ENCODE results near the gene ENPP3. TPM values are rescaled to one million over a fixed set of nuclear protein-coding genes. Genes with fewer than 3 reads are reported as not detected.

Gene ENPP3
- total and polyA plus RNA-seq, 4 donors, result 0.26 to 1.7 (median 0.71) TPM

GRCh38 chr6:131613296-131613925 lies 23.7 kb upstream of the ENPP3 start:
- no peaks in the 10 kb centered on the region for H3K9me3 ChIP-seq (ENCODE audit: control insufficient read depth, low read length)
- no peak for DNase-seq
- H3K36me3 ChIP-seq (ENCODE audit: control insufficient read depth in 1 of 2, insufficient read depth in 2 of 2, low read length in 1 of 2), result peaks cover 0 to 9% of the 10 kb centered on the region in 2 donors
- 84 to 91% methylated on average over 5 of the region's 5 CpGs for WGBS, 2 donors
- no peaks in the 10 kb centered on the region for H3K4me1 ChIP-seq (ENCODE audit: control insufficient read depth in 1 of 2, insufficient read depth in 2 of 2, low read length in 2 of 2)
- no peak overlapping the region for H3K27ac ChIP-seq (ENCODE audit: low read depth in 1 of 2, low read length in 2 of 2)
- ATAC-seq (ENCODE audit: low FRiP score), result no peak
- no peak overlapping the region for H3K4me3 ChIP-seq (ENCODE audit: low read length in 2 of 2)
- intact Hi-C loops (cut with DNase I), result no loop called here
- no peaks in the 10 kb centered on the region for H3K27me3 ChIP-seq (ENCODE audit: control insufficient read depth in 1 of 2, insufficient read depth in 2 of 2, low read length in 1 of 2)

- intact Hi-C loops (cut with DNase I), result no loop called here
- Histone ChIP-seq H3K4me3 (ENCODE audit: low read length in 2 of 2) (no peak overlapping the region), H3K36me3 (ENCODE audit: control insufficient read depth in 1 of 2, insufficient read depth in 2 of 2, low read length in 1 of 2) (peaks cover 4 to 5% of the 10 kb centered on the region in 2 donors), H3K4me1 (ENCODE audit: control insufficient read depth in 1 of 2, insufficient read depth in 2 of 2, low read length in 2 of 2) (no peaks in the 10 kb centered on the region), H3K27ac (ENCODE audit: low read depth in 1 of 2, low read length in 2 of 2) (no peak overlapping the region), H3K27me3 (ENCODE audit: control insufficient read depth in 1 of 2, insufficient read depth in 2 of 2, low read length in 1 of 2) (no peaks in the 10 kb centered on the region), H3K9me3 (ENCODE audit: control insufficient read depth, low read length) (no peaks in the 10 kb centered on the region)
- no peak for DNase-seq
- ATAC-seq (ENCODE audit: low FRiP score), result no peak
- 95 to 96% methylated on average over 4 of the region's 4 CpGs for WGBS, 2 donors
Observed at GRCh38 chr6:131615275-131615674, 21.8 kb upstream of the ENPP3 start.

DNA sequence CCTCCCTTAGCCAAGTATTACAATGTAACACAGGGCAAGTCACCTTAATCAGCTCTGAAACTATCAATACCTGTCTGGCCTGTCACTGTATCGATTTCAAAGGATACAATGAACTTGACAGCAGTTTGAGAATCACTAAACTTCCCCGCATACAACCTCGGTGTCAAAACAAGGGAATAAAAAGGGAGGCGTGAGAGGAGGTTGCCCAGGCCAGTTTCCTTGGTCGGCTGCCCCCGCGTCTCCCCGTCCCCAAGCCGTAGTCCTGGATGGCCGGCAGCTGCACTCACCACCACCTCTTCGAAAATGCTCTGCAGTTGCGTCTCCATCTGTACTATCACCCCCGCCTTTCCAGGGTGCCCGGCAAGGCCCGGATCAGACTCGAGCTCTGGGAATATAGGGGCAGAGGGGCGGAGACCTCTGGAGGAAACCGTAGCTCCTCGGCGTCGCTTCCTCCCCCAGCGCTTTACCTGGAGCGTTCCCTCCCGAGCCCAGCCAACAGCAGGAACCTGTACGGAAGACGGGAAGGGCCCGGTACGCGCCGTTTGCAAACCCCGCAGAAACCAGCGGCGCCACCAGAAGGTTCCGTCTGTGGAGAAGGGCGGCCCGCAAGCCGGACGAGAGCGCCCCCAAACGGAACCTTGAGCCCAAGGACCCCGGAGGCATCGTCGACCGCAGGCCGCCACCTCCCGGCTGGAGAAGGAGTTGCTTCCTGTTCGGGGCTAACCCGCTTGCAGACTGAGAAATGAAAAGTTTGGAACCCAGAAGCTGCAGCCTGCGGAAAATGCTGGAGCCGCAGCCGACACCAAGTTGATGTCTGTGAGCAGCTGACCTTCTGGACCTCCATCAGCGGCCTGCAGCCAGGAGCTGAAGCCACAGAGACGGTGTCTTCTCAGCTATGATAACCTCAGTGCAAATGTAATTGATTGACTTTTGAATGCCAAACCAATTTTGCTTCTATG lies 9.1 kb upstream of the ENPP3 start, which contains the start of gene MED23:
Gene MED23 (minus strand): TSS at position 519 of the 959 bp plus-strand sequence. CDS start 193 bp downstream, at position 326.
- Histone ChIP-seq H3K4me3 (ENCODE audit: low read length in 2 of 2) (peak within 1 kb of the TSS; percentile 66 to 96), H3K27me3 (ENCODE audit: control insufficient read depth in 1 of 2, insufficient read depth in 2 of 2, low read length in 1 of 2) (no peaks in the 10 kb centered on the region), H3K9me3 (ENCODE audit: control insufficient read depth, low read length) (no peaks in the 10 kb centered on the region), H3K4me1 (ENCODE audit: control insufficient read depth in 1 of 2, insufficient read depth in 2 of 2, low read length in 2 of 2) (peaks cover 0 to 3% of the 10 kb centered on the region in 2 donors), H3K36me3 (ENCODE audit: control insufficient read depth in 1 of 2, insufficient read depth in 2 of 2, low read length in 1 of 2) (peaks cover 2 to 9% of the 10 kb centered on the region in 2 donors), H3K27ac (ENCODE audit: low read depth in 1 of 2, low read length in 2 of 2) (peak within 1 kb of the TSS; percentile 3 to 61)
- intact Hi-C loops (cut with DNase I), result no loop called here
- WGBS, 2 donors, result 0% methylated on average over 53 of the region's 53 CpGs
- DNase-seq, result peak; percentile 96 to 98
- ATAC-seq (ENCODE audit: low FRiP score), result peak; percentile 98

- Histone ChIP-seq H3K36me3 (ENCODE audit: control insufficient read depth in 1 of 2, insufficient read depth in 2 of 2, low read length in 1 of 2) (peaks cover 2 to 3% of the 10 kb centered on the region in 2 donors), H3K4me3 (ENCODE audit: low read length in 2 of 2) (peak overlapping the region in 1 of 2 donors; percentile 15), H3K27me3 (ENCODE audit: control insufficient read depth in 1 of 2, insufficient read depth in 2 of 2, low read length in 1 of 2) (no peaks in the 10 kb centered on the region), H3K9me3 (ENCODE audit: control insufficient read depth, low read length) (no peaks in the 10 kb centered on the region), H3K27ac (ENCODE audit: low read depth in 1 of 2, low read length in 2 of 2) (peak overlapping the region in 1 of 2 donors; percentile 3), H3K4me1 (ENCODE audit: control insufficient read depth in 1 of 2, insufficient read depth in 2 of 2, low read length in 2 of 2) (peaks cover 0 to 3% of the 10 kb centered on the region in 2 donors)
- WGBS, 2 donors, result 39 to 66% methylated on average over 1 of the region's 1 CpG
- DNase-seq (no peak), ATAC-seq (ENCODE audit: low FRiP score) (no peak)
- intact Hi-C loops (cut with DNase I), result no loop called here
Observed at GRCh38 chr6:131628726-131629125, 8.4 kb upstream of the ENPP3 start.

DNA sequence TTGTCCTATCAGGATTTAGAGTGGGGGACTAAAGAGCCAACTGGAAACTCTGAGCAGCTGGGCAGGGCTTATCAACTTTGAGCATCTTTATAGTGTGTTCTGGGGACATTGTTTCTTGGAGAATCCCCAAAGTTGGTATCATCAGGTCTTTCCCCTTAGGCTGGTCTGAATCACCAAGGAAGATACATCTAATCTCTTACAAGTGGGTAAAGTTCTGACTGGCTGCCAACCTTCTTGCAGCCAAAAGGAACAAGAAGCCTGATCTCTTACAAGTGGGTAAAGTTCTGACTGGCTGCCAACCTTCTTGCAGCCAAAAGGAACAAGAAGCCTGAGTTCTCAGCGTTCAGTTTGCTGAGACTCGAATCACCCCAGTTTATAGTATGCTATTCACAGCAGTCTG lies 7.5 kb upstream of the ENPP3 start:
- no peak for ATAC-seq (ENCODE audit: low FRiP score)
- no peak overlapping the region for H3K4me3 ChIP-seq (ENCODE audit: low read length in 2 of 2)

GRCh38 chr6:131631625-131632289 lies 5.3 kb upstream of the ENPP3 start:
- Histone ChIP-seq H3K4me1 (ENCODE audit: control insufficient read depth in 1 of 2, insufficient read depth in 2 of 2, low read length in 2 of 2) (peaks cover 0 to 3% of the 10 kb centered on the region in 2 donors), H3K27ac (ENCODE audit: low read depth in 1 of 2, low read length in 2 of 2) (no peak overlapping the region), H3K4me3 (ENCODE audit: low read length in 2 of 2) (no peak overlapping the region), H3K36me3 (ENCODE audit: control insufficient read depth in 1 of 2, insufficient read depth in 2 of 2, low read length in 1 of 2) (no peaks in the 10 kb centered on the region), H3K9me3 (ENCODE audit: control insufficient read depth, low read length) (no peaks in the 10 kb centered on the region), H3K27me3 (ENCODE audit: control insufficient read depth in 1 of 2, insufficient read depth in 2 of 2, low read length in 1 of 2) (no peaks in the 10 kb centered on the region)
- no peak for ATAC-seq (ENCODE audit: low FRiP score)
- intact Hi-C loops (cut with DNase I), result no loop called here
- DNase-seq, result no peak
- WGBS, 2 donors, result 87 to 91% methylated on average over 3 of the region's 3 CpGs

More for the DNA sequence above, 7.5 kb upstream of the ENPP3 start:
- 0 to 7% methylated on average over 2 of the region's 2 CpGs for WGBS, 2 donors
- peak overlapping the region in 1 of 2 donors; percentile 33 for H3K27ac ChIP-seq (ENCODE audit: low read depth in 1 of 2, low read length in 2 of 2)
- H3K4me1 ChIP-seq (ENCODE audit: control insufficient read depth in 1 of 2, insufficient read depth in 2 of 2, low read length in 2 of 2), result peaks cover 0 to 3% of the 10 kb centered on the region in 2 donors
- H3K9me3 ChIP-seq (ENCODE audit: control insufficient read depth, low read length), result no peaks in the 10 kb centered on the region
- no peaks in the 10 kb centered on the region for H3K36me3 ChIP-seq (ENCODE audit: control insufficient read depth in 1 of 2, insufficient read depth in 2 of 2, low read length in 1 of 2)
- intact Hi-C loops (cut with DNase I), result no loop called here
- DNase-seq, result no peak
- no peaks in the 10 kb centered on the region for H3K27me3 ChIP-seq (ENCODE audit: control insufficient read depth in 1 of 2, insufficient read depth in 2 of 2, low read length in 1 of 2)

DNA sequence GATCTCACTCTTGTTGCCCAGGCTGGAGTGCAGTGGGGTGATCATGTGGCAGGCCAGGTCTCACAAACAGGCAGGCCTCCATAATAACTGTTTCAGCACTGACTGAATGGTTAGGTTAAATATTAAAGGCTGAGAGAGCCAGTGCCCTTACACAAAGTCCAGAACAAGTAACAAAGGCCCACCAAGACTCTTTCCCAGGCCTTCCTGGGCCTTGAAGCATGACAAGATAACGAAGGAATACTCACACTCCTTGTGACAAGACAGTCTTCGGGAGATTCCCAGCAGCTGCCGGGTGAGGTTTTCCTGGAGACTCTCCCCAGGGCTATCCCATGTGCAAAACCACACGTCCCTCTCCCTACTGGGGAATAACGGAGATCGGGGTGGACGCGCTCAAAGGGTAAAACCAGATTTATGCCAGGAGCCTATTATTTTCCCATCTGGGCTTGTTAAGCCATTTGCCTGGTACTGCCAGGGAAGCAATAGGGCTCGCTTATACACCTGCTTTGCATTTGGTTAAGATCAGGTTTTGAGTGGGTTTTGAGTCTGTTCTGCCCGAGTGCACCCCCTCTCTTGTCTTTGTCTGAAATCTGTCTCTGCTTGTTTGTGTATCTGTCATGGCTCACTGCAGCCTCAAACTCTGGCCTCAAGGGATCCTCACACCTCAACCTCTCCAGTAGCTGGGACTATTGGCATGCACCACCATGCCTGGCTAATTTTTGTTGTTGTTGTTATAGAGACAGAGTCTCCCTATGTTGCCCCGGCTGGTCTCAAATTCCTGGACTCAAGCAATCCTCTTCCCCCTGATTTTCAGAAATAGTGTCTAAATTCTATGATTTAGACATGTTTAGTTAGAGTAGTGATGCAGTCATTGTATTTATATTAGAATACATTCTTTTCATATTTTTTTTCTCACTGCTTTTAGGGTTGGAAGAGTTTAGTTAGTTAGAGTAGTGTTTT lies 1.4 kb upstream of the ENPP3 start:
- Histone ChIP-seq H3K9me3 (ENCODE audit: control insufficient read depth, low read length) (no peaks in the 10 kb centered on the region), H3K4me3 (ENCODE audit: low read length in 2 of 2) (no peak overlapping the region), H3K27ac (ENCODE audit: low read depth in 1 of 2, low read length in 2 of 2) (no peak overlapping the region), H3K4me1 (ENCODE audit: control insufficient read depth in 1 of 2, insufficient read depth in 2 of 2, low read length in 2 of 2) (no peaks in the 10 kb centered on the region), H3K27me3 (ENCODE audit: control insufficient read depth in 1 of 2, insufficient read depth in 2 of 2, low read length in 1 of 2) (no peaks in the 10 kb centered on the region), H3K36me3 (ENCODE audit: control insufficient read depth in 1 of 2, insufficient read depth in 2 of 2, low read length in 1 of 2) (no peaks in the 10 kb centered on the region)
- WGBS, 2 donors, result 88 to 91% methylated on average over 11 of the region's 11 CpGs
- ATAC-seq (ENCODE audit: low FRiP score) (no peak), DNase-seq (no peak)
- intact Hi-C loops (cut with DNase I), result no loop called here

DNA sequence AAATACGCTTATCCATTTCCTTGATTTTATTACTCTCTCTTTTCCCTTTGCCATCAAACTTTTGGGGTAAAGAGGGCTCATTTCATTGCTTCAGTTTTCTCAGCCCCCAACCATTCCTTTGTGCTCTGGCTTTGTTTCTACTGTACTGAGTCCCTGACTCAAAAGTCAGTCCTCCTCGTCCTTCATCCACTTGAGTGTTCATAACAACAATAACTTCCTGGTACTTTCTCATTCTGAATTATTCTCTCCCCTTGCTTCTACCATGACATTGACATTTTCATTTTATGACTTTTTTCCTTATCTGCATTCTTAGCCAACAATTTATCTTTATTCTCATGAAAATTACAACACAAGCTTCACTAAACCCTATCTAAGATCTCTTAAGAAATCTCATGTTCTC lies 911 bp downstream of the ENPP3 start:
- Histone ChIP-seq H3K9me3 (ENCODE audit: control insufficient read depth, low read length) (no peaks in the 10 kb centered on the region), H3K36me3 (ENCODE audit: control insufficient read depth in 1 of 2, insufficient read depth in 2 of 2, low read length in 1 of 2) (no peaks in the 10 kb centered on the region), H3K4me3 (ENCODE audit: low read length in 2 of 2) (no peak overlapping the region), H3K4me1 (ENCODE audit: control insufficient read depth in 1 of 2, insufficient read depth in 2 of 2, low read length in 2 of 2) (no peaks in the 10 kb centered on the region), H3K27ac (ENCODE audit: low read depth in 1 of 2, low read length in 2 of 2) (no peak overlapping the region), H3K27me3 (ENCODE audit: control insufficient read depth in 1 of 2, insufficient read depth in 2 of 2, low read length in 1 of 2) (no peaks in the 10 kb centered on the region)
- intact Hi-C loops (cut with DNase I), result no loop called here
- DNase-seq (no peak), ATAC-seq (ENCODE audit: low FRiP score) (no peak)
- 88 to 91% methylated on average over 2 of the region's 2 CpGs for WGBS, 2 donors
